GM21390 (cell line): Measurements from ENCODE around the gene HEYL.

Experiments used
- ATAC-seq: cut with Tn5 transposase; IDR thresholded peaks from one replicate; pipeline ENCODE4 v1.9.1; 2021; ENCODE audit not compliant: unreplicated experiment

The HEYL gene

GRCh38 chr1:39639305-39640130 lies at the start of gene HEYL:
TSS of gene HEYL (minus strand) at chr1:39639643. CDS start at chr1:39639625, 18 bp downstream.
- ATAC-seq, result no peak

DNA sequence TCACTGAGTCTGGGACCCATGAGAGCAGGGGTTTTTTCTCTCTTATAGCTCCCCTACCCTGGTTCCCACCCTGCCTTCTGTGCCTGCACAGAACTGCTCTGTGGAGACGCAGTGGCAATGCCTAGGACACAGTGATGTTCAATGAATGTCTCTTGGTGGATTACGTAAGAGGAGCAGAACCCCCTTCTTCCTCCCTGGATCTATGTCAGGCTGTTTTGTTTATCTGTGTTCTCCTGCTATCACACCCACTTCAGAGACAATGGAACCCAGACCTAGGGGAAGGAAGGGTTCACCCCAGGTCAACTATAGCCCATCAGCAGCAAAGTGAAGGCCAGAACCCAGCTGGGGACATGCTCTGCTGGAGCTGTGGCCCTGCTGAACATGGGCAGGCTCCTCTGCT lies 49.8 kb upstream of the HEYL start:
- no peak for ATAC-seq

- no peak for ATAC-seq
These were observed 49.3 kb upstream of the HEYL start for GRCh38 chr1:39688706-39689105.

- ATAC-seq, result no peak
These were observed 47.8 kb upstream of the HEYL start for GRCh38 chr1:39687243-39687642.

DNA sequence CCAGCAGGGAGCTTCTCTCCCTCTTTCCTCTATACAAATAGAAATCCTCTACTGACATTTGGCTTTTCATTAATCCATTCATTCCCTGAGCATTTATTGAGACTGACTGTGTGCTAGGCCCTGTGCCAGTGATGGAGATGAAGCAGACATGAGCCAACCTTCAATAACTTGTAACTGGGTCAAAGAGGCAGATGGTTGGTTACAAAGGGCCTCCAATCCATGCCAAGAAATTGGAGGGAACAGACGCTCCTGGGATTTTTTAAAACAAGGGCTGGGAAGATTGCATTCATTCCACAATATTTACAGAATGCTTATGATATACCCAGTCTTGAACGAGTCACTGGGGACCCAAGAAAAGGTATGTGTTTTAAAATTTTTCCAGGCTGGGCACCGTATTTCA lies 45.6 kb upstream of the HEYL start:
- no peak for ATAC-seq

GRCh38 chr1:39684313-39684664 lies 44.8 kb upstream of the HEYL start:
- no peak for ATAC-seq

- no peak for ATAC-seq
These were observed 44.3 kb upstream of the HEYL start for GRCh38 chr1:39683591-39684312.

DNA sequence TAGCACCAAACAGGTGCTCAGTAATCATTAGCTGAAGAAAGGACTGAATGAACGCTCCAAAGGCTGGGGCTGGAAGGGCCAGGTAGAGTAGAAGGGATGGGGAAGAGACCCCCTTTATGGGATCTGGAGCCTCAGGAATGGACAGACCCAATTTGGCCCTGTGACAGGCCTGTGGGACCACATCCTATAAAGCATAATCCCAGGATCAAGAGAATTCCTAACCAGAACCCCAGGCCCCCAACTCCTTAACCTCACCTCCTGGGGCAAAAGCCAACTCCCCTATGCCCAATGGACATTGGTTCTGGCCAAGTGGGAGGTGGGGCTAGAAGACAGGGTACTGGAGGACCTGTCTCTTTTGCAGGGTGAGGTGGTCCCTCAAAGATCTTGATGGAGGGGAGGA lies 42.6 kb upstream of the HEYL start:
- no peak for ATAC-seq

DNA sequence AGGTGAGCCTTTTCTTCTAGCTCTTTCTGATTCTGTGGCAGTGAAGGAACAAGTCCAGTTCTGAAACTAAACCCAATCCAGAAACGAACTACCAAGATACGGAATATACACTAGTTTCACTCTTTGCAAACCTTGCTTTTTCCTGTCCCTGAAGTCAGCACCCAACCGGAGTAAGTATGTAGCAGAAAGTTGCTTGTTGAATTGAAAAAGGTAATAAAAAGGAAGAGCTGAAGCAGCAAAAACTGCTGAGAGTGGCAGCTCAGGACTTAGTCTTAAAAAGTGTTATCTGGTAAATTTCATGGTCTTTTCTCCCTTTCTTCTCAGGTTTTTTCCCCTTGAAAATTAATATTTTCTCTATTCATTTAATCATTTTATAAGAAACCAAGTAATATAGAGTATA lies 41.9 kb upstream of the HEYL start:
- no peak for ATAC-seq

DNA sequence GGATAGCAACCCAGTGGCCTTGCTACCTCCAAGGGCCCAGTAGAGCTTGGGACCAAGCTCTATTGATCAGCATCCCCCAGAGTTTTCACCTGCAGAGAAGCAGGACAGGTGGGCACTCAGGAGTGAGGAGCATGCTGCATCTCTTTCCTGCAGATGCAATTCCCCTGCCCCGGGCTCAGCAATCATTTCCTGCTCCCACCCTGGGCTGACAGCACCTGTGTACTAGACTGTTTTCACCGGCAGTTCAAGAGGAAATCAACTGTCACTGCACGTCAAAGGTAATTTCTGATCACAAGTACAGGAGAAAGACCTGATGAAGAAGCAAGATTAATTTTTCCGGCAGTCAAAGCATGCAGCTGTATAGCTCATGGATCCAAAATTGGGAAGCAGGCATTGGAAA lies 41.3 kb upstream of the HEYL start:
- ATAC-seq, result no peak

GRCh38 chr1:39679821-39680220 lies 40.4 kb upstream of the HEYL start:
- ATAC-seq, result no peak

GRCh38 chr1:39678889-39679288 lies 39.4 kb upstream of the HEYL start:
- ATAC-seq, result no peak

DNA sequence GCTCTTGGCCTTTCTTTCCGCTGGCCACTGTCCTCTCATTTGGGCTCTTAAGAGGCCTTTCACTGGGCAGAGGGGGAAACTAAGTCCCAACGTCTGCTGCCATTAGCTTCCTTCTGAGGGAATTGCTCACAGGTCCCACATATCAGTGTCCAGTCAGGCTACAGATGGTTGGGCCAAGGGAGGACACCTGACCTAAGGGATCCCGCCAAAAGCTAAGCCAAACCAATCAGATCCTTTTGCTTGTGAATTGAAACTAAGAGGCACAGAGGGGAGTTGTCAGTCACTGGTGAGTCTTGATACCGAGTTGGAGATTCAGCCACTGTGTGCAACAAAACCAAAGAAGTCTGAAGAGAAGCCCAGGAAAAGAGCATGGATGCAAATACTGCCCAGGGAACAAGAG lies 38.2 kb upstream of the HEYL start:
- no peak for ATAC-seq

DNA sequence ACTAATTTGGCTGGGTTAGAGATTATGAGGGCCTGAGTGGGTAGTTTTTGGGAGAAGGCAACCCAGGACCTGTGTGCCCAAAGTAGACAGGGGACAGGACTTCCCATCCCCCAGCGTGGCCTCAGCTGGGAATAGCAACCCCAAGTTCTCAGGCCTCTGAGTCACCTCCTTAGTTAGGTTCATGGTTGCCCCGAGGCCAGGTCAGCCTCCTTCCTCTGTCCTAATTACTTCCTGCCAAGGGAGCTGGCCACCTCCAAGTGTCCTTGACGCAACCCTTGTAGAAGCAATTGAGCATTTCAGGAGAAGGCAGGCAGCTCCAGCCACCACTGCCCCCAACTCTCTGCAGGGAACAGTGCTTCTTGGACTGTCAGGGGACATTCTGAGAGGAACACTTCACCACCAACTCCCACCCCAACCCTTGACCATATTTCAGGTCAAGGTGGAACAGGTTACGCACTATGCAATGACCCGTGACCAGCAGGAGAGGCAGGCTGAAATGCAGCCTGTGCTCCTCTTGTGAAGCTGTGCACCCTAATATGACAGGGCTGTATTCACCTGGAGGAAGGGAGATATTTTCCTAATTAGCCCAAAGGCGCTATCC lies 37.6 kb upstream of the HEYL start:
- no peak for ATAC-seq

DNA sequence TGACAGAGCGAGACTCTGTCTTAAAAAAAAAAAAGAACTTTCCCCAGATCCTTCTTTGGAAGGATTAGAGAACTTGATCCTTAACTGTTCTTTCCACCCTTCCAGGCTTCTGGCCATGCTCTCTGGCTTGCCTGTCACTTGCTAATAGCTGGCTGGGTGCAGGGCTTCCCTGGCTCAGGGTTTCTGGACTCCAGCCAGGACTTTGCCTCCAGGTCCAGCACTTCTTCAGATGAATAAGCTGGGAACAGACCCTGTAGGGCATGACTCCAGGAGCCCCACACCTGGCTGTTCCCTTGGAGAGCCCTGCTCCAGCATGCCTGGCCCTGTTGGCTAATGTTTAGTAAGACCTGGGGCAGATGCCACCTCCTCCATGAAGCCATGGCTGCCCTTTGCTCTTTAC lies 35.8 kb upstream of the HEYL start:
- no peak for ATAC-seq

- ATAC-seq, result no peak
These were observed 33.8 kb upstream of the HEYL start for GRCh38 chr1:39673215-39673614.

DNA sequence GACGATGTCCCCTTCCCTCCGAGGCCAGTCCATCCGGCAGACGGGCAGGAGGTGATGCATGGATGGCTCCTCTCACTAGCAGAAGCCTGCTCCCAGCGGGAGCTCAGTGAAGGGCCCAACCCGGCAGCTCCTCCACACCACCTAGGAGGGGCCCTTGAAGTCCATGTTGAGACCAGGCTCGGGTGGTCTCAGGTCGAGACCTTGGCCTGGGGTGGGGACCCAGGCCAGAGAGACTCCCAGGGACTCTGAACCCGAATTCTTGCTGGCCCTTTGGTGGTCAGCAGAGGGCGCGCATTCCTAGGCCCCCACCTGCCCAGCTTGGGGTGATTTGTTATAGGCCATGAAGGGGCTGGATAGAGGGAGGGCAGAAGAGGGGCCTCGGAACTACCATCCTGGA lies 33.1 kb upstream of the HEYL start:
- ATAC-seq, result no peak

- ATAC-seq, result no peak
These were observed 32.5 kb upstream of the HEYL start, which contains the start of gene NT5C1A for GRCh38 chr1:39671793-39672550. TSS of gene NT5C1A (minus strand) at chr1:39672107. CDS start at chr1:39672038, 69 bp downstream.

DNA sequence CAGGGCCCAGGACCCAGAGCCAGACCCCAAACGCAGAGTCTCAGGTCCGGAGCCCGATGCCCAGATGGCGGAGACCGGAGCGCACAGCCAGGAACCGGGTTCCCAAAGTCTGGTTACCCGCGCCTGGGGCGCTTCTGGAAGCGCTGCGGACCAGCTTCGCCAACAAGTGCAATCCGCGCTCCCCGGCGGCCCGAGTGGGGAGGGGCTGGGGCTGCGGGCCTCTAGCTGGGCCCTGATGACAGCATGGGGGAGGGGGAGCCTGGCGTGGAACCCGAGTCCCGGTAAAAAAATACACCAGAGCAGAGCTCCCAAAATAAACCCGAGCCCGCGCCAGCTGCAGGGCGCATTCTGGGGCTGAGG lies 32.0 kb upstream of the HEYL start:
- no peak for ATAC-seq

- no peak for ATAC-seq
These were observed 31.2 kb upstream of the HEYL start for GRCh38 chr1:39670689-39671088.

- ATAC-seq, result no peak
These were observed 29.5 kb upstream of the HEYL start for GRCh38 chr1:39668894-39669293.
